Sigmoid colon (tissue), 3 donors: Measurements from ENCODE around the gene ZFP90.

Experiments used
- POLR2A ChIP-seq, 2 donors: fragments of 450-650 bp; IDR thresholded peaks; one replicate each; pipeline ENCODE4 v1.6.1; 2016; ENCODE audit warnings: antibody characterized with exemption in 2 of 2, mild to moderate bottlenecking in 2 of 2, moderate library complexity in 2 of 2
- TF ChIP-seq, protein P1 (sequence below), 4 experiments: fragments of 450-650 bp in 3 of 4; fragments of 200-600 bp in 1 of 4; IDR thresholded peaks; one replicate each; pipeline ENCODE4 v1.5.1; 2016 to 2019; ENCODE audit warnings: antibody characterized with exemption in 4 of 4, mild to moderate bottlenecking in 3 of 4, moderate library complexity in 2 of 4

DNA sequence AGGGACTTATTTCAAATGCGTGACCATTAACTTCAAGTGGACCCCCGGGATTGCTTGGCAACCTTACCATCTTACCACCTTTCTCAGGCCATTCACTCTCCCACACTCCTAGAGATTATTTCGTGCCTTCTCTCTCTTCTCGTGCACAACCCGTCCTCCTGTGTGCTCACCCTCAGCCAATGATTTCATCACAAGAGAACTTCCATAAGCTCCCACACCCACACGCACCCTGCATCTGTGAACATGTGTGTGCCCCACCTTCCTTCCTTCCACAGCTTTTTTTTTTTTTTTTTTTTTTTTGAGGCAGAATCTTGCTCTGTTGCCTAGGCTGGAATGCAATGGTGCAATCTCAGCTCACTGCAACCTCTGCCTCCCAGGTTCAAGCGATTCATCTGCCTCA, 78.6 kb downstream of the ZFP90 start:
- TF ChIP-seq, protein P1, sequence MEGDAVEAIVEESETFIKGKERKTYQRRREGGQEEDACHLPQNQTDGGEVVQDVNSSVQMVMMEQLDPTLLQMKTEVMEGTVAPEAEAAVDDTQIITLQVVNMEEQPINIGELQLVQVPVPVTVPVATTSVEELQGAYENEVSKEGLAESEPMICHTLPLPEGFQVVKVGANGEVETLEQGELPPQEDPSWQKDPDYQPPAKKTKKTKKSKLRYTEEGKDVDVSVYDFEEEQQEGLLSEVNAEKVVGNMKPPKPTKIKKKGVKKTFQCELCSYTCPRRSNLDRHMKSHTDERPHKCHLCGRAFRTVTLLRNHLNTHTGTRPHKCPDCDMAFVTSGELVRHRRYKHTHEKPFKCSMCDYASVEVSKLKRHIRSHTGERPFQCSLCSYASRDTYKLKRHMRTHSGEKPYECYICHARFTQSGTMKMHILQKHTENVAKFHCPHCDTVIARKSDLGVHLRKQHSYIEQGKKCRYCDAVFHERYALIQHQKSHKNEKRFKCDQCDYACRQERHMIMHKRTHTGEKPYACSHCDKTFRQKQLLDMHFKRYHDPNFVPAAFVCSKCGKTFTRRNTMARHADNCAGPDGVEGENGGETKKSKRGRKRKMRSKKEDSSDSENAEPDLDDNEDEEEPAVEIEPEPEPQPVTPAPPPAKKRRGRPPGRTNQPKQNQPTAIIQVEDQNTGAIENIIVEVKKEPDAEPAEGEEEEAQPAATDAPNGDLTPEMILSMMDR (IDR thresholded peaks at IDR 0.05): no peak
- TF ChIP-seq POLR2A (IDR thresholded peaks at IDR 0.05): no peak
